Measurements from ENCODE around the gene WDR7. TPM values are rescaled to one million over a fixed set of nuclear protein-coding genes. Genes with fewer than 3 reads are reported as not detected.

Gene WDR7
- total RNA-seq, 6 experiments from 2014 or later = 10.4 to 18.8 (median 15.3) TPM

DNA sequence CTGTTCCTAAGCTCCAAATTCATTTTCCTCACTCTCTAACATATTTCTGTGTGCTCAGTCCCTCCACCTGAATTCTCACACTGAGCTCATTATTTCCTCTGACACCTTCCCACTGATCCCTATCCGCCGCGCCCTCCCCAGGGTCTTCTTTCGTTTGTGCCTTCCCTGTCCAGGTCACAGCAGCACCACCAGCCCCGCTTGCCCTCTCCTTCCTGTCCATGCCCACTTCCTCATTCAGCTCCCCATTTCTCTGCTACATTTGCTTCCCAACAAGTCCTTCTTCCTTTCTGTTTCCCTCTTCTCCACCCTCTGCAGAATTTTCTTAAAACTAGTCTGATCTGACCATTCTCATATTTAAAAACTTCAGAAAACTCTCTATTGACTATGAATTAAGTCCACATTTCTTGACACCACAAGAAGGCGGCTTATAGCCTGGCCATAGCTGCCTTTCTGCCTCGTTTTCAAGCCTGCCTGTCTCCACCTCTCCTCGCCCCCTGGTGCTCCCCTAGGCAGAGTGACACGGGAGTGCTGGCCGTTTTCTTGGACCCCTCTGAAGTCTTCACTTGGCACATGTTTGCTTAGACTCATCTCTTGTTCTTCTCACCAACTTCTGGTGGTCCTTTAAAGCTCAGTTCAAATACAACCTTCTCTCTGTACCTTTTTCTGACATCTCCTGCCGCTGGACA, 357.0 kb downstream of the WDR7 start:
- ATAC-seq (no peak), DNase-seq (no peak)
- no peak overlapping the region for H3K27ac ChIP-seq
- H3K9me3 ChIP-seq = no peaks in the 10 kb centered on the region
- H3K36me3 ChIP-seq = no peaks in the 10 kb centered on the region
- TF ChIP-seq, protein P1, sequence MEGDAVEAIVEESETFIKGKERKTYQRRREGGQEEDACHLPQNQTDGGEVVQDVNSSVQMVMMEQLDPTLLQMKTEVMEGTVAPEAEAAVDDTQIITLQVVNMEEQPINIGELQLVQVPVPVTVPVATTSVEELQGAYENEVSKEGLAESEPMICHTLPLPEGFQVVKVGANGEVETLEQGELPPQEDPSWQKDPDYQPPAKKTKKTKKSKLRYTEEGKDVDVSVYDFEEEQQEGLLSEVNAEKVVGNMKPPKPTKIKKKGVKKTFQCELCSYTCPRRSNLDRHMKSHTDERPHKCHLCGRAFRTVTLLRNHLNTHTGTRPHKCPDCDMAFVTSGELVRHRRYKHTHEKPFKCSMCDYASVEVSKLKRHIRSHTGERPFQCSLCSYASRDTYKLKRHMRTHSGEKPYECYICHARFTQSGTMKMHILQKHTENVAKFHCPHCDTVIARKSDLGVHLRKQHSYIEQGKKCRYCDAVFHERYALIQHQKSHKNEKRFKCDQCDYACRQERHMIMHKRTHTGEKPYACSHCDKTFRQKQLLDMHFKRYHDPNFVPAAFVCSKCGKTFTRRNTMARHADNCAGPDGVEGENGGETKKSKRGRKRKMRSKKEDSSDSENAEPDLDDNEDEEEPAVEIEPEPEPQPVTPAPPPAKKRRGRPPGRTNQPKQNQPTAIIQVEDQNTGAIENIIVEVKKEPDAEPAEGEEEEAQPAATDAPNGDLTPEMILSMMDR (IDR thresholded peaks at IDR 0.05) = no peak
- TF ChIP-seq POLR2A (IDR thresholded peaks at IDR 0.05) = no peak
- no peak overlapping the region for H3K4me3 ChIP-seq
- no peaks in the 10 kb centered on the region for H3K4me1 ChIP-seq
- 82% methylated on average over 10 of the region's 11 CpGs for WGBS (ENCODE audit: insufficient coverage, low coverage, low lambda C conversion rate, missing lambda C conversion rate)
- no peaks in the 10 kb centered on the region for H3K27me3 ChIP-seq
- intact Hi-C loops (cut with DNase I) = no loop called here

DNA sequence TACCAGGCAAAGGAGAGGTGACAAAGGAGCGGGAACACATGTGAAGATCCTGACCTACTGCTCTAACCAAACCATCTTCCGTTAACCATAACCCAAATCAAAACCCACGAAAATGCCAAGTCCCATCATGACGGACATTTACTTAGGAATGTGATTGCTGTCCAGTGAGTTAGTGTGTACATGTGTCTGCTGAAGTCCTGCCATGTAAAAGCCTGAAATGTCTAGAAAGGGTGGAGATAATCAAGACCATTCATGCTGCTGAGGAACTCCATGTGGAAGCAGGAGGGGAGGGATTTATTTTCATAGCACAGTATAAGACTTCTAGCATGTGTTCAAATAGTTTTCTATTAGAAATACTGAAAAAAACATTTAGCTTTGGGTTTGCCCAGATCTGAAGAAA, 358.7 kb downstream of the WDR7 start:
- intact Hi-C loops (cut with DNase I) = no loop called here
- 90% methylated on average over 4 of the region's 4 CpGs for WGBS (ENCODE audit: insufficient coverage, low coverage, low lambda C conversion rate, missing lambda C conversion rate)
- Histone ChIP-seq H3K27me3 (no peaks in the 10 kb centered on the region), H3K4me3 (no peak overlapping the region), H3K36me3 (no peaks in the 10 kb centered on the region), H3K4me1 (no peaks in the 10 kb centered on the region), H3K27ac (no peak overlapping the region), H3K9me3 (no peaks in the 10 kb centered on the region)
- ATAC-seq = no peak
- TF ChIP-seq POLR2A (IDR thresholded peaks at IDR 0.05) = no peak
- TF ChIP-seq, protein P1 (IDR thresholded peaks at IDR 0.05) = no peak
- DNase-seq = no peak

DNA sequence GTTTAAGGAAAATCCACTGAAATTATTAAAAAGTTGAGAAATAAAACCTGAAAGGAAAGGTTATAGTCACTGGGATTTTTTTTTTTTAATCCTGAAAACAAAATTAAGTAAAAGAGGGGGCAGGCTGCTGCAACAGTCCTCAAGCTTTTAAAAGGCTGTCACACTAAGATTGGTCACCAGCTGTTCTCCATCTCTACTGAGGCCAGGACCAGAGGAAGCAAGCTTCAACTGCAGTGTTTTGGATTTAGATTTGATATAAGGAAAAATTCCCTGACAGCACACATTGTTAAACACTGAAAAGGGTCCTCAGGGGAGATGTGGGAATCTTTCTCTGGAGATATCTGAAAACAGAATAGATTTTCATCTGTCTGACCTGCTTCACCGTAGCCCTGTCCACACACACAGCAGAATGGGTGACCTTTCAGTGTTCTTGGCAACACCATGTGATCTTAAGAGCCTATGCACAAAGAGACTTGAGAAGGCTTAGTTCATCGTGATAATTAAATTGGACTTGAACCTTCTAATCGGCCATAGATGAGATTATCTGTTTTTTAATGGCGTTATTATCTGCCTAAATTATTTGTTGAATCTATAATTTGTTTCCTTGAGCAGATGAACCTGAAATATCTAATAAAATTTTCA, 363.7 kb downstream of the WDR7 start:
- no peak for ATAC-seq
- intact Hi-C loops (cut with DNase I) = no loop called here
- Histone ChIP-seq H3K27ac (no peak overlapping the region), H3K27me3 (no peaks in the 10 kb centered on the region), H3K4me3 (no peak overlapping the region), H3K36me3 (no peaks in the 10 kb centered on the region), H3K4me1 (no peaks in the 10 kb centered on the region), H3K9me3 (no peaks in the 10 kb centered on the region)
- no peak for DNase-seq
- no peak for TF ChIP-seq POLR2A (IDR thresholded peaks at IDR 0.05)
- TF ChIP-seq, protein P1 (IDR thresholded peaks at IDR 0.05) = no peak
- WGBS (ENCODE audit: insufficient coverage, low coverage, low lambda C conversion rate, missing lambda C conversion rate) = 68% methylated on average over 4 of the region's 4 CpGs

DNA sequence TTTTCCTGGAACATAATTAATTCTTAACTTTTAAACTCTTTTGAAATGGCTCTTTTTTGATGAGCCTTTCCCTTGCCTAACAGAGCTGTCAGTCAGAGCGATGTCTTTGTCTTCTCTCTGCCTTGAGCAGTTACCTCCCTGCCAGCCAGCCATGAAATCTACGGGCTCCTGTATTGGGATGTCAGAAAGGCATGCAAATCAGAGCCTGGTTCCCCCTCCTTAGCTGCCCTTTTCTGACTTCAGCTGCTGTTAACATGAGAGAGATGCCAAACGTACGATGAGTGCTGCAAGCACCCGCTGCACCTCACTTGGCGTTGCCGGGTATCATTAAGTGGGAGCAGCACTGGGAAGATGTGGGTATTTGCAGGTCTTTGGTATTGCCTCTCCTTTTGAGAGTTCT, 364.3 kb downstream of the WDR7 start:
- TF ChIP-seq, protein P1 (IDR thresholded peaks at IDR 0.05) = no peak
- TF ChIP-seq POLR2A (IDR thresholded peaks at IDR 0.05) = no peak
- ATAC-seq (no peak), DNase-seq (no peak)
- intact Hi-C loops (cut with DNase I) = no loop called here
- H3K4me3 ChIP-seq = no peak overlapping the region
- no peaks in the 10 kb centered on the region for H3K27me3 ChIP-seq
- H3K36me3 ChIP-seq = no peaks in the 10 kb centered on the region
- no peak overlapping the region for H3K27ac ChIP-seq
- H3K4me1 ChIP-seq = no peaks in the 10 kb centered on the region
- 100% methylated on average over 7 of the region's 7 CpGs for WGBS (ENCODE audit: insufficient coverage, low coverage, low lambda C conversion rate, missing lambda C conversion rate)
- H3K9me3 ChIP-seq = no peaks in the 10 kb centered on the region
